HEK293 (cell line): ENCODE data around the gene MED29.

Experiments used
- BCL11B ChIP-seq: fragments of 450-650 bp; formaldehyde crosslinking; IDR thresholded peaks from 2 replicates; pipeline ENCODE4 v1.5.1; 2016; ENCODE audit warnings: low read depth, missing biosample characterization, missing genetic modification characterization
- GFI1B ChIP-seq: fragments of 450-650 bp; formaldehyde crosslinking; IDR thresholded peaks from 2 replicates; pipeline ENCODE4 v1.5.1; 2016; ENCODE audit warnings: missing biosample characterization, missing genetic modification characterization
- HIC1 ChIP-seq: fragments of 450-650 bp; formaldehyde crosslinking; IDR thresholded peaks from 2 replicates; pipeline ENCODE4 v1.5.1; 2016; ENCODE audit warnings: missing biosample characterization, missing genetic modification characterization
- INSM2 ChIP-seq: fragments of 450-650 bp; formaldehyde crosslinking; IDR thresholded peaks from 2 replicates; pipeline ENCODE4 v1.5.1; 2016; ENCODE audit warnings: missing biosample characterization, missing genetic modification characterization
- OSR2 ChIP-seq: fragments of 450-650 bp; formaldehyde crosslinking; IDR thresholded peaks from 2 replicates; pipeline ENCODE4 v1.5.1; 2016; ENCODE audit warnings: missing biosample characterization, missing genetic modification characterization
- SP7 ChIP-seq: fragments of 450-650 bp; formaldehyde crosslinking; IDR thresholded peaks from 2 replicates; pipeline ENCODE4 v1.5.1; 2016; ENCODE audit warnings: missing biosample characterization, missing genetic modification characterization
- ZBTB10 ChIP-seq: fragments of 450-650 bp; formaldehyde crosslinking; IDR thresholded peaks from 2 replicates; pipeline ENCODE4 v1.5.1; 2016; ENCODE audit warnings: missing biosample characterization, missing genetic modification characterization
- ZBTB20 ChIP-seq: fragments of 450-650 bp; formaldehyde crosslinking; IDR thresholded peaks from 2 replicates; pipeline ENCODE4 v1.5.1; 2016; ENCODE audit warnings: missing biosample characterization, missing genetic modification characterization
- ZBTB48 ChIP-seq: fragments of 450-650 bp; formaldehyde crosslinking; IDR thresholded peaks from 2 replicates; pipeline ENCODE4 v1.5.1; 2016; ENCODE audit warnings: missing biosample characterization, missing genetic modification characterization
- ZBTB8A ChIP-seq: fragments of 450-650 bp; formaldehyde crosslinking; IDR thresholded peaks from 2 replicates; pipeline ENCODE4 v1.5.1; 2016; ENCODE audit warnings: missing biosample characterization, missing genetic modification characterization
- ZFP41 ChIP-seq: fragments of 450-650 bp; formaldehyde crosslinking; IDR thresholded peaks from 2 replicates; pipeline ENCODE4 v1.5.1; 2016; ENCODE audit warnings: missing biosample characterization, missing genetic modification characterization, borderline replicate concordance
- ZNF114 ChIP-seq: fragments of 450-650 bp; formaldehyde crosslinking; IDR thresholded peaks from 2 replicates; pipeline ENCODE4 v1.5.0; 2017; ENCODE audit warnings: missing biosample characterization, missing genetic modification characterization
- ZNF133 ChIP-seq: fragments of 450-650 bp; formaldehyde crosslinking; IDR thresholded peaks from 2 replicates; pipeline ENCODE4 v1.5.1; 2016; ENCODE audit warnings: missing biosample characterization, missing genetic modification characterization
- ZNF148 ChIP-seq: fragments of 450-650 bp; formaldehyde crosslinking; IDR thresholded peaks from 2 replicates; pipeline ENCODE4 v1.5.0; 2017; ENCODE audit warnings: missing biosample characterization, missing genetic modification characterization, borderline replicate concordance
- ZNF280C ChIP-seq: fragments of 450-650 bp; formaldehyde crosslinking; IDR thresholded peaks from 2 replicates; pipeline ENCODE4 v1.5.1; 2016; ENCODE audit warnings: missing biosample characterization, missing genetic modification characterization
- ZNF416 ChIP-seq: fragments of 450-650 bp; formaldehyde crosslinking; IDR thresholded peaks from 2 replicates; pipeline ENCODE4 v1.5.1; 2016; ENCODE audit warnings: missing biosample characterization, missing genetic modification characterization
- ZNF513 ChIP-seq: fragments of 450-650 bp; IDR thresholded peaks from 2 replicates; pipeline ENCODE4 v1.5.1; 2018; ENCODE audit warnings: missing biosample characterization, missing genetic modification characterization
- ZNF558 ChIP-seq: fragments of 450-650 bp; formaldehyde crosslinking; IDR thresholded peaks from 2 replicates; pipeline ENCODE4 v1.5.1; 2016; ENCODE audit warnings: missing biosample characterization, missing genetic modification characterization
- ZNF580 ChIP-seq: fragments of 450-650 bp; formaldehyde crosslinking; IDR thresholded peaks from 2 replicates; pipeline ENCODE4 v1.5.1; 2016; ENCODE audit warnings: missing biosample characterization, missing genetic modification characterization
- ZNF707 ChIP-seq: fragments of 450-650 bp; formaldehyde crosslinking; IDR thresholded peaks from 2 replicates; pipeline ENCODE4 v1.5.1; 2016; ENCODE audit warnings: missing biosample characterization, missing genetic modification characterization
- ZXDB ChIP-seq: fragments of 450-650 bp; formaldehyde crosslinking; IDR thresholded peaks from 2 replicates; pipeline ENCODE4 v1.5.1; 2016; ENCODE audit warnings: missing biosample characterization, missing genetic modification characterization

MED29 gene

GRCh38 chr19:39401070-39401548 is 9.9 kb downstream of the MED29 start (continued):
- TF ChIP-seq ZNF148 (tag by site-specific recombination): no peak
- TF ChIP-seq BCL11B (tag by site-specific recombination): 0 out of 2 replicates have a peak, but pooled peaks have one; percentile 15
- peak; percentile 63; the same call in 1 of the 2 replicates for TF ChIP-seq ZBTB10 (tag by site-specific recombination)
- no peak for TF ChIP-seq ZNF513 (tag by site-specific recombination)
- peak; percentile 62; the same call in 1 of the 2 replicates for TF ChIP-seq ZNF416 (tag by site-specific recombination)
- no peak for TF ChIP-seq ZNF707 (tag by site-specific recombination)
- TF ChIP-seq ZFP41: no peak
- TF ChIP-seq ZNF558: no peak
- TF ChIP-seq SP7 (tag by site-specific recombination): peak; percentile 86
- no peak for TF ChIP-seq ZNF114 (tag by site-specific recombination)
- no peak for TF ChIP-seq ZNF580 (tag by site-specific recombination)
- TF ChIP-seq ZNF133 (tag by site-specific recombination): no peak
- 0 out of 2 replicates have a peak, but pooled peaks have one; percentile 31 for TF ChIP-seq HIC1 (tag by site-specific recombination)
- TF ChIP-seq OSR2: no peak
- no peak for TF ChIP-seq ZNF280C (tag by site-specific recombination)
- peak; percentile 27; the same call in 1 of the 2 replicates for TF ChIP-seq ZXDB (tag by site-specific recombination)
- TF ChIP-seq GFI1B: no peak
- TF ChIP-seq ZBTB20: 0 out of 2 replicates have a peak, but pooled peaks have one; percentile 43
- no peak for TF ChIP-seq ZBTB8A (tag by site-specific recombination)
- TF ChIP-seq ZBTB48 (tag by site-specific recombination): 0 out of 2 replicates have a peak, but pooled peaks have one; percentile 33
- no peak for TF ChIP-seq INSM2 (tag by site-specific recombination)
